ENCODE measurements around the gene ZDHHC22.
"Not testable (repeated sequence)": the region's sequence is repeated elsewhere in the genome, so short reads cannot be mapped to it uniquely, and the experiment has no call there.

ZDHHC22 gene

GRCh38 chr14:77177702-77178101 lies 36.1 kb upstream of the ZDHHC22 start:
- no peak overlapping the region for H3K4me3 Mint-ChIP-seq
- peaks cover 27% of the 10 kb centered on the region for H3K27me3 Mint-ChIP-seq
- ATAC-seq (replicated peaks; ENCODE audit: extremely low read depth, poor library complexity, severe bottlenecking) (no peak), DNase-seq (ENCODE audit: low spot score in 2 of 2) (no peak)
- H3K9me3 Mint-ChIP-seq = no peaks in the 10 kb centered on the region
- H3K36me3 Mint-ChIP-seq (ENCODE audit: insufficient read depth) = peaks cover 2% of the 10 kb centered on the region
- H3K27ac Mint-ChIP-seq (ENCODE audit: low read depth) = no peak overlapping the region
- H3K4me1 Mint-ChIP-seq = peaks cover 11% of the 10 kb centered on the region

DNA sequence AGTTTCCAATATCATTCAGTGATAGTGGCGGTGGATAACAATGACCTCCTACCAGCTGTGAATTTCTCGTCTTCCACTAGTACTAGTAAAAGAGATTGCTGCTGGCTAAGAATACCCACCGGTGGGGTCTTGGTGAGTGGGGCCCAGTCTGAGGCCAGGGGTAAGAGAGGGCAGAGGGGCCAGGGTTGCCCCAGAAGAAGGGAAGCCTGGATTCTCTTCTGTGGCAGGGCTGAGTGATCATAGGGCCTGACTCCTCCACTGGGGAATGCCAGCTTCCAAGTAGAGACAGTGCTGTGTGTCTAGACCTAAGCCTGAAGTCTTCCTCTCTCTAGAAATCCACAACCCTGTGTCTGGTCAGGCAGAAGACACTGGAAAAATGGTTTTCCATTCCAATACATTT lies 34.3 kb upstream of the ZDHHC22 start:
- ATAC-seq (replicated peaks; ENCODE audit: extremely low read depth, poor library complexity, severe bottlenecking) = no peak
- Mint-ChIP-seq H3K36me3 (ENCODE audit: insufficient read depth) (no peaks in the 10 kb centered on the region), H3K27ac (ENCODE audit: low read depth) (no peak overlapping the region), H3K4me3 (no peak overlapping the region), H3K27me3 (peaks cover 27% of the 10 kb centered on the region), H3K9me3 (peaks cover 3% of the 10 kb centered on the region), H3K4me1 (no peaks in the 10 kb centered on the region)
- no peak for DNase-seq (ENCODE audit: low spot score in 2 of 2)

GRCh38 chr14:77173911-77174617 lies 32.5 kb upstream of the ZDHHC22 start:
- ATAC-seq (replicated peaks; ENCODE audit: extremely low read depth, poor library complexity, severe bottlenecking); H3K4me3 Mint-ChIP-seq; H3K4me1 Mint-ChIP-seq; H3K36me3 Mint-ChIP-seq (ENCODE audit: insufficient read depth); DNase-seq (ENCODE audit: low spot score in 2 of 2); H3K27ac Mint-ChIP-seq (ENCODE audit: low read depth): not testable (repeated sequence)
- H3K9me3 Mint-ChIP-seq = peaks cover 14% of the 10 kb centered on the region
- peaks cover 28% of the 10 kb centered on the region for H3K27me3 Mint-ChIP-seq

- ATAC-seq (replicated peaks; ENCODE audit: extremely low read depth, poor library complexity, severe bottlenecking) = no peak
- no peak overlapping the region for H3K27ac Mint-ChIP-seq (ENCODE audit: low read depth)
- no peak for DNase-seq (ENCODE audit: low spot score in 2 of 2)
- H3K36me3 Mint-ChIP-seq (ENCODE audit: insufficient read depth) = no peaks in the 10 kb centered on the region
- peaks cover 29% of the 10 kb centered on the region for H3K27me3 Mint-ChIP-seq
- no peak overlapping the region for H3K4me3 Mint-ChIP-seq
- no peaks in the 10 kb centered on the region for H3K4me1 Mint-ChIP-seq
- peaks cover 18% of the 10 kb centered on the region for H3K9me3 Mint-ChIP-seq
Observed at GRCh38 chr14:77172916-77173315, 31.3 kb upstream of the ZDHHC22 start.

GRCh38 chr14:77170045-77170444 lies 28.5 kb upstream of the ZDHHC22 start:
- H3K27ac Mint-ChIP-seq (ENCODE audit: low read depth) = no peak overlapping the region
- H3K36me3 Mint-ChIP-seq (ENCODE audit: insufficient read depth) = no peaks in the 10 kb centered on the region
- H3K4me1 Mint-ChIP-seq = no peaks in the 10 kb centered on the region
- peaks cover 18% of the 10 kb centered on the region for H3K9me3 Mint-ChIP-seq
- ATAC-seq (replicated peaks; ENCODE audit: extremely low read depth, poor library complexity, severe bottlenecking) (no peak), DNase-seq (ENCODE audit: low spot score in 2 of 2) (no peak)
- peaks cover 28% of the 10 kb centered on the region for H3K27me3 Mint-ChIP-seq
- no peak overlapping the region for H3K4me3 Mint-ChIP-seq

- H3K9me3 Mint-ChIP-seq = no peaks in the 10 kb centered on the region
- ATAC-seq (replicated peaks; ENCODE audit: extremely low read depth, poor library complexity, severe bottlenecking) (no peak), DNase-seq (ENCODE audit: low spot score in 2 of 2) (no peak)
- no peak overlapping the region for H3K27ac Mint-ChIP-seq (ENCODE audit: low read depth)
- peaks cover 43% of the 10 kb centered on the region for H3K27me3 Mint-ChIP-seq
- no peaks in the 10 kb centered on the region for H3K36me3 Mint-ChIP-seq (ENCODE audit: insufficient read depth)
- no peaks in the 10 kb centered on the region for H3K4me1 Mint-ChIP-seq
- no peak overlapping the region for H3K4me3 Mint-ChIP-seq
Observed at GRCh38 chr14:77161011-77161410, 19.4 kb upstream of the ZDHHC22 start.

GRCh38 chr14:77158882-77159255 lies 17.3 kb upstream of the ZDHHC22 start:
- H3K4me3 Mint-ChIP-seq = no peak overlapping the region
- no peaks in the 10 kb centered on the region for H3K4me1 Mint-ChIP-seq
- no peak overlapping the region for H3K27ac Mint-ChIP-seq (ENCODE audit: low read depth)
- ATAC-seq (replicated peaks; ENCODE audit: extremely low read depth, poor library complexity, severe bottlenecking) = no peak
- H3K9me3 Mint-ChIP-seq = no peaks in the 10 kb centered on the region
- DNase-seq (ENCODE audit: low spot score in 2 of 2) = no peak
- peaks cover 65% of the 10 kb centered on the region for H3K27me3 Mint-ChIP-seq
- no peaks in the 10 kb centered on the region for H3K36me3 Mint-ChIP-seq (ENCODE audit: insufficient read depth)

- no peak overlapping the region for H3K4me3 Mint-ChIP-seq
- H3K9me3 Mint-ChIP-seq = no peaks in the 10 kb centered on the region
- ATAC-seq (replicated peaks; ENCODE audit: extremely low read depth, poor library complexity, severe bottlenecking) (no peak), DNase-seq (ENCODE audit: low spot score in 2 of 2) (no peak)
- peaks cover 70% of the 10 kb centered on the region for H3K27me3 Mint-ChIP-seq
- H3K4me1 Mint-ChIP-seq = no peaks in the 10 kb centered on the region
- H3K36me3 Mint-ChIP-seq (ENCODE audit: insufficient read depth) = no peaks in the 10 kb centered on the region
- H3K27ac Mint-ChIP-seq (ENCODE audit: low read depth) = no peak overlapping the region
Observed at GRCh38 chr14:77158175-77158881, 16.7 kb upstream of the ZDHHC22 start.

GRCh38 chr14:77157740-77158139 lies 16.1 kb upstream of the ZDHHC22 start:
- Mint-ChIP-seq H3K4me3 (no peak overlapping the region), H3K27me3 (peaks cover 74% of the 10 kb centered on the region), H3K9me3 (no peaks in the 10 kb centered on the region), H3K4me1 (no peaks in the 10 kb centered on the region), H3K36me3 (ENCODE audit: insufficient read depth) (no peaks in the 10 kb centered on the region), H3K27ac (ENCODE audit: low read depth) (no peak overlapping the region)
- no peak for DNase-seq (ENCODE audit: low spot score in 2 of 2)
- ATAC-seq (replicated peaks; ENCODE audit: extremely low read depth, poor library complexity, severe bottlenecking) = no peak

GRCh38 chr14:77155083-77155482 lies 13.5 kb upstream of the ZDHHC22 start:
- DNase-seq (ENCODE audit: low spot score in 2 of 2) (no peak), ATAC-seq (replicated peaks; ENCODE audit: extremely low read depth, poor library complexity, severe bottlenecking) (no peak)
- Mint-ChIP-seq H3K4me1 (no peaks in the 10 kb centered on the region), H3K27me3 (peaks cover 68% of the 10 kb centered on the region), H3K9me3 (no peaks in the 10 kb centered on the region), H3K27ac (ENCODE audit: low read depth) (no peak overlapping the region), H3K36me3 (ENCODE audit: insufficient read depth) (no peaks in the 10 kb centered on the region), H3K4me3 (no peak overlapping the region)

DNA sequence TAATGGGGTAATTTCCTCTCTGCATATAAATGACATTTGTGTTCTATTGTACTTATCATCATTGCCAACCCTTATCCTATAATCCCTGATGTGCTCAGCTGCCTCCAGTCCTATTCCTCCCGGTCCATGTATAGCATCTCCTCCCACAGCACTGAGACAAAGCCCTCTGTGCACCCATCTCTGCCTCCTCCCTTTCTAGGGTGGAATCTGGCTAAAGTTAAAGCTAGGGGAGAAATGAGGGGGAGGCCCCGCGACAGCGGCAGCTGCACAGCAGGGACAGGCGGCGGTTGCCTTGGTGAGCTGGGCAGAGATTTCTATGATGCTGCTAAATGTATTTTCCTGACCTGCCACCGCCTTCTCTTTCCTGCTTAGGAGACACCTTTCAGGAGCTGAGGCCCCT lies 12.8 kb upstream of the ZDHHC22 start:
- H3K9me3 Mint-ChIP-seq = no peaks in the 10 kb centered on the region
- no peak overlapping the region for H3K4me3 Mint-ChIP-seq
- ATAC-seq (replicated peaks; ENCODE audit: extremely low read depth, poor library complexity, severe bottlenecking) (no peak), DNase-seq (ENCODE audit: low spot score in 2 of 2) (no peak)
- H3K4me1 Mint-ChIP-seq = no peaks in the 10 kb centered on the region
- H3K27ac Mint-ChIP-seq (ENCODE audit: low read depth) = no peak overlapping the region
- H3K36me3 Mint-ChIP-seq (ENCODE audit: insufficient read depth) = no peaks in the 10 kb centered on the region
- H3K27me3 Mint-ChIP-seq = peaks cover 72% of the 10 kb centered on the region

DNA sequence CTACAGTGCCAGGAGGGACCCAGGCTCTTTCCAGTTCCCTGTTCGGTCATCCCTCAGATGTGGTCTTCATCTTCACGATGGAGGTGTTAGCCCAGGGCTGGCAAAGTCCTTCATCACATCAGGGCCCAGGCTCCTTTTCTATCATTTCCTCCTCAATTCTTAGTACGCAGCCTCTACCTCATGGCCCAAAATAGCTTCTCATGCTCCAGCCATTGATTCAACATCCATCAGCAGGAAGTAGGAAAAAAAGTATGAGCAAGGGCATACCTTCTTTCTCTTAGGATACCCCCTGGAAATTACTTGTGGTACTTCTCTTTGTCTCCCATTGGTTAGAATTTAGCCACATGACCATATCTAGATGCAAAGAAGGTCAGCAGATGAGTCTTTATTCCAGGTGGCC lies 12.2 kb upstream of the ZDHHC22 start:
- DNase-seq (ENCODE audit: low spot score in 2 of 2) = no peak
- Mint-ChIP-seq H3K9me3 (no peaks in the 10 kb centered on the region), H3K4me1 (no peaks in the 10 kb centered on the region), H3K36me3 (ENCODE audit: insufficient read depth) (no peaks in the 10 kb centered on the region), H3K27ac (ENCODE audit: low read depth) (no peak overlapping the region), H3K27me3 (peaks cover 72% of the 10 kb centered on the region), H3K4me3 (no peak overlapping the region)
- no peak for ATAC-seq (replicated peaks; ENCODE audit: extremely low read depth, poor library complexity, severe bottlenecking)

- Mint-ChIP-seq H3K27ac (ENCODE audit: low read depth) (no peak overlapping the region), H3K36me3 (ENCODE audit: insufficient read depth) (no peaks in the 10 kb centered on the region), H3K4me1 (no peaks in the 10 kb centered on the region), H3K4me3 (no peak overlapping the region), H3K27me3 (peaks cover 74% of the 10 kb centered on the region), H3K9me3 (no peaks in the 10 kb centered on the region)
- ATAC-seq (replicated peaks; ENCODE audit: extremely low read depth, poor library complexity, severe bottlenecking) (no peak), DNase-seq (ENCODE audit: low spot score in 2 of 2) (no peak)
Observed at GRCh38 chr14:77151918-77152588, 10.5 kb upstream of the ZDHHC22 start.
